NCI-H2227 (cell line): ENCODE measurements around the gene PFN2.

Experiments used
- DNase-seq: peaks from one replicate; lab custom pipeline; 2025; ENCODE audit not compliant: unreplicated experiment; lab: John Stamatoyannopoulos, UW

The PFN2 gene

DNA sequence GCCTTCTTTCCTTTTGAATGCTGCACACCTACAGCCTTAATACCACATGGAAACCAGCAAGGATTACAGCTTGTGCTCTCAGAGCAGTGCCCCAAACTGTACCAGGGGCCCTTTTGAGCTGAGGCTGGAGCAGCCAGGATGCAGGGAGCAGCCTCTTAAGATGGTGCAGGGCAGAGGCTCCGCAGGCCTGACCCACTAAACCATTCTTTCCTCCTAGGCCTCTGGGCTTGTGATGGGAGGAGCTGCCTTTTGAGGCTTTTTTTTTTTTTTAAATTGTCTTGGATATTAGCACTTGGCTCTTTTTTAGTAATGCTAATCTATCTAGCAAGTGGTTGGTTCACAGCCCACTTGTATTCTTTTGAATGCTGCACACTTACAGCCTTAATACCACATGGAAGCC, 37.7 kb downstream of the PFN2 start:
- no peak for DNase-seq

DNA sequence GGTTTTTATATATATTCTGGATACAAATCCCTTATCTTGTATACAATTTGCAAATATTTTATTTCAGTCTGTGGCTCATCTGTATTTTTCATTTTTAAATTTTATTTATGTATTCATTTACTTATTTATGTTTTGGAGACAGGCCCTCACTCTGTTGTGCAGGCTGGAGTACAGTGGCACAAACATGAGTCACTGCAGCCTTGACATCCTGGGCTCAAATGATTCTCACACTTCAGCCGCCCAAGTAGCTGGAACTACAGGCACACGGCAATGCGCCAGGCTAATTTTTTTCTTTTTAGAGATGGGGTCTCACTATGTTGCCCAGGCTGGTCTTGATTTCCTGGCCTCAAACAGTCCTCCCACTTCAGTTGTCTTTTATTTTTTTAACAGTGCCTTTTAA, 50.6 kb downstream of the PFN2 start:
- DNase-seq = no peak

DNA sequence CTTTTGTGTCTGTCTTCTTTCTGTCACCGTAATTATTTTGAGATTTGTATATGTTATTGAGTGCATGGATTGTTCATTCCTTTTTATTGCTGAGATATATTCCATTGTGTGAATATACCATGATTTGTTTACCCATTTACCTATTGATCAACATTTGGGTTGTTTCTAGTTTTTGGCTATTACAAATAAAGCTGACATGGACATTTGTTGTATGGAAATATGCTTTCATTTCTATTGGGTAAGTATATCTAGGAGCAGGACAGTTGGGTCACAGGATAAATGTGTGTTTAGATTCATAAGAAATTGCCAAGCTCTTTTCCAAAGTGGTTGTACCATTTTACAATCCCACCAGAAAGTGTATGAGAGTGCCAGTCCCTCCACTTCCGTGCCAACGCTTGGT, 51.2 kb downstream of the PFN2 start:
- DNase-seq = no peak

DNA sequence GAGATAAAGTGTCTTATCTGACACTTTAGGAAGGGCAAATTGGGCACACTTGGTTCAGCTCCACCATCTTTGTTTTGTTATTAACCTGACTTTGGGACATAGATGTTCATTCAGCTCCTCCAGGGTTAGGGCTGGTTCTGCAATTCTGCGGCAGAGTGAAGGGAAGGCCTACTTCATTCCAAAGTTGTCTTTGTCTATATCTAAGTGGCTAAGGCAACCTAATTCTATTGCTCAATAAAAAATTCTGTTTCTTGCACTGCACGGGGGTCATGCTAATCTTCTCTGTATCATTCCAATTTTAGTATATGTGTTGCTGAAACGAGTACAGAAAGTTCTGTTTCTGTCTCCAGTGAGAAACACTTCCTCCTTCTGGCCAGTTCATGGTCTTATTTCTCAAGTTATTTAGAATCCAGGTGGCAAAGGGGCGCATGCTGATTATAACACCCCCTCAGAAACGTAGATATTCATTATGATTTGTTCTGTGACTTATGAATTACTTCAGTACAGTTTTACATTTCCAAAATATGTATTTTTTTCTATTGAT, 53.5 kb downstream of the PFN2 start:
- no peak for DNase-seq
